H1 (cell line): ENCODE data around the gene MPDZ. TPM values are rescaled to one million over a fixed set of nuclear protein-coding genes. Genes with fewer than 3 reads are reported as not detected.

Experiments
- CTCF ChIA-PET: fragments of 300-600 bp; sonication (Branson Sonifier 250); formaldehyde crosslinking; loops from one replicate; lab custom pipeline; 2021; ENCODE audit not compliant: partially characterized antibody; lab: Charles Lee
- POLR2A ChIA-PET: fragments of 300-600 bp; sonication (Branson Sonifier 250); formaldehyde crosslinking; loops from one replicate; lab custom pipeline; 2021; ENCODE audit warnings: inconsistent platforms; ENCODE audit not compliant: partially characterized antibody; lab: Charles Lee
- DNase-seq, 2 experiments: peaks; one replicate each; pipeline versions ENCODE4 v3.0.0 to v3.0.0-alpha.2; 2010 to 2022; ENCODE audit warnings: low spot score in 2 of 2, low read depth in 1 of 2, mixed read lengths in 1 of 2
- FAIRE-seq: peaks from 2 replicates; lab custom pipeline; 2011; peaks lifted over from hg19 to GRCh38; lab: Jason Lieb, UNC
- H2AFZ ChIP-seq: 2 replicates; pipeline ENCODE4 v1.8.1; 2012; ENCODE audit warnings: low read length, inconsistent platforms
- H2AK5ac ChIP-seq: 2 replicates; pipeline ENCODE4 v1.6.1; 2013; ENCODE audit warnings: low read depth, low read length
- H2BK120ac ChIP-seq: replicated peaks from 2 replicates; pipeline ENCODE3; 2013; ENCODE audit warnings: low read depth, low read length, inconsistent platforms
- H2BK12ac ChIP-seq: 2 replicates; pipeline ENCODE4 v1.6.1; 2013; ENCODE audit warnings: low read depth, low read length
- H2BK15ac ChIP-seq: 2 replicates; pipeline ENCODE4 v1.6.1; 2013; ENCODE audit warnings: low read length
- H2BK20ac ChIP-seq: 2 replicates; pipeline ENCODE4 v1.6.1; 2013; ENCODE audit warnings: low read length
- H2BK5ac ChIP-seq: 2 replicates; pipeline ENCODE4 v1.6.1; 2013; ENCODE audit warnings: low read depth, low read length
- H3K14ac ChIP-seq: 2 replicates; pipeline ENCODE4 v1.6.1; 2013; ENCODE audit warnings: inconsistent platforms; ENCODE audit not compliant: insufficient read length
- H3K18ac ChIP-seq: 2 replicates; pipeline ENCODE4 v1.6.1; 2013; ENCODE audit warnings: low read length; ENCODE audit errors: extremely low read depth
- H3K23ac ChIP-seq: 2 replicates; pipeline ENCODE4 v1.6.1; 2013; ENCODE audit warnings: inconsistent platforms; ENCODE audit not compliant: insufficient read length
- H3K23me2 ChIP-seq: 2 replicates; pipeline ENCODE4 v1.6.1; 2013; ENCODE audit warnings: low read depth, low read length
- H3K27ac ChIP-seq: 2 replicates; pipeline ENCODE4 v1.6.1; 2011; ENCODE audit warnings: low read depth, low read length, inconsistent platforms
- H3K27me3 ChIP-seq, 4 experiments: replicated peaks in 1 of 4; 1 replicate in 1 of 4; 2 replicates in 3 of 4; pipeline versions ENCODE4 v1.6.1 to v1.8.1; 2011 to 2013; ENCODE audit warnings: low read length in 3 of 4, mild to moderate bottlenecking in 3 of 4, inconsistent platforms in 2 of 4, mixed read lengths in 2 of 4, moderate library complexity in 1 of 4; ENCODE audit not compliant: control insufficient read depth in 3 of 4, insufficient read depth in 3 of 4; ENCODE audit errors: extremely low read depth in 1 of 4
- H3K36me3 ChIP-seq, 4 experiments: 2 replicates each; pipeline versions ENCODE4 v1.6.1 to v1.8.1; 2011 to 2013; ENCODE audit warnings: mild to moderate bottlenecking in 4 of 4, low read length in 3 of 4, moderate library complexity in 2 of 4, control low read depth in 1 of 4, inconsistent platforms in 1 of 4; ENCODE audit not compliant: insufficient read depth in 4 of 4, control insufficient read depth in 2 of 4
- H3K4ac ChIP-seq: replicated peaks from 2 replicates; pipeline ENCODE3; 2013; ENCODE audit warnings: low read length, low read depth, mixed read lengths, inconsistent platforms; ENCODE audit not compliant: insufficient read length
- H3K4me1 ChIP-seq, 4 experiments: replicated peaks in 1 of 4; 1 replicate in 1 of 4; 2 replicates in 3 of 4; pipeline versions ENCODE4 v1.6.1 to v1.8.1; 2011 to 2013; ENCODE audit warnings: low read length in 3 of 4, inconsistent platforms in 2 of 4, mixed read lengths in 1 of 4; ENCODE audit not compliant: insufficient read depth in 4 of 4, control insufficient read depth in 3 of 4
- H3K4me2 ChIP-seq, 2 experiments: 2 replicates each; pipeline versions ENCODE4 v1.6.1 to v1.8.1; 2011 to 2013; ENCODE audit warnings: low read depth in 2 of 2, low read length in 2 of 2, control low read depth in 1 of 2, inconsistent platforms in 1 of 2, mild to moderate bottlenecking in 1 of 2; ENCODE audit not compliant: insufficient read depth in 1 of 2
- H3K4me3 ChIP-seq, 4 experiments: fragments of 200-600, 300-600 bp in 1 of 4; sonication (generic), shearing (Covaris generic), sonication (Bioruptor Twin) in 1 of 4; 2 replicates each; pipeline versions ENCODE4 v1.5.1 to v1.8.1; 2011 to 2016; ENCODE audit warnings: low read length in 4 of 4, low read depth in 3 of 4, control low read depth in 2 of 4, inconsistent platforms in 2 of 4, mild to moderate bottlenecking in 2 of 4, mixed read lengths in 1 of 4, moderate library complexity in 1 of 4; ENCODE audit not compliant: insufficient read depth in 2 of 4; ENCODE audit errors: extremely low read depth in 1 of 4
- H3K56ac ChIP-seq: replicated peaks from 2 replicates; pipeline ENCODE3; 2013; ENCODE audit warnings: low read depth, mild to moderate bottlenecking, mixed read lengths, low read length, inconsistent platforms; ENCODE audit not compliant: insufficient read length
- H3K79me1 ChIP-seq: 2 replicates; pipeline ENCODE4 v1.6.1; 2013; ENCODE audit warnings: low read depth, low read length, control low read depth
- H3K79me2 ChIP-seq, 2 experiments: 2 replicates each; pipeline versions ENCODE4 v1.6.1 to v1.8.1; 2012 to 2013; ENCODE audit warnings: low read length in 2 of 2, mild to moderate bottlenecking in 2 of 2, inconsistent platforms in 1 of 2; ENCODE audit not compliant: insufficient read depth in 2 of 2, control insufficient read depth in 1 of 2
- H3K9ac ChIP-seq, 4 experiments: replicated peaks in 1 of 4; 1 replicate in 1 of 4; 2 replicates in 3 of 4; pipeline versions ENCODE4 v1.6.1 to v1.8.1; 2011 to 2013; ENCODE audit warnings: low read depth in 3 of 4, low read length in 3 of 4, control low read depth in 2 of 4, mild to moderate bottlenecking in 2 of 4, moderate library complexity in 2 of 4, inconsistent platforms in 1 of 4; ENCODE audit errors: extremely low read depth in 1 of 4
- H3K9me3 ChIP-seq, 2 experiments: 2 replicates each; pipeline versions ENCODE4 v1.6.1 to v1.8.1; 2012 to 2013; ENCODE audit warnings: mild to moderate bottlenecking in 2 of 2, moderate library complexity in 2 of 2, control low read depth in 1 of 2, inconsistent platforms in 1 of 2, low read depth in 1 of 2, low read length in 1 of 2, mixed read lengths in 1 of 2; ENCODE audit not compliant: insufficient read depth in 2 of 2
- H4K20me1 ChIP-seq, 2 experiments: replicated peaks in 1 of 2; 2 replicates each; pipeline versions ENCODE3 to v1.8.1; 2011 to 2013; ENCODE audit warnings: inconsistent platforms in 2 of 2, low read length in 2 of 2, mild to moderate bottlenecking in 1 of 2; ENCODE audit not compliant: insufficient read depth in 2 of 2, control insufficient read depth in 1 of 2
- H4K5ac ChIP-seq: 2 replicates; pipeline ENCODE4 v1.6.1; 2013; ENCODE audit warnings: low read length, low read depth, mixed read lengths, inconsistent platforms; ENCODE audit not compliant: insufficient read length
- H4K8ac ChIP-seq: 2 replicates; pipeline ENCODE4 v1.8.0; 2013; ENCODE audit warnings: mild to moderate bottlenecking, moderate library complexity, low read length, inconsistent platforms; ENCODE audit not compliant: insufficient read depth; ENCODE audit errors: extremely low read depth
- H4K91ac ChIP-seq: replicated peaks from 2 replicates; pipeline ENCODE3; 2013; ENCODE audit warnings: low read length, mixed read lengths, inconsistent platforms; ENCODE audit not compliant: insufficient read length
- CHD7 ChIP-seq: fragments of 300-600 bp; sonication (generic); IDR thresholded peaks from 2 replicates; pipeline ENCODE4 v1.7.1; 2012; ENCODE audit warnings: low read length, moderate library complexity, mild to moderate bottlenecking, inconsistent platforms; ENCODE audit not compliant: insufficient replicate concordance
- WGBS, 2 experiments: shearing (Covaris generic) in 1 of 2; methylation state at CpG; one replicate each; pipeline versions ENCODE4 v1.1.6 to v1.1.7; 2013 to 2015; ENCODE audit warnings: low lambda C conversion rate in 2 of 2, mixed read lengths in 2 of 2, inconsistent platforms in 1 of 2, low coverage in 1 of 2, missing lambda C conversion rate in 1 of 2; ENCODE audit not compliant: insufficient replicate concordance in 2 of 2, insufficient coverage in 1 of 2, insufficient read length in 1 of 2; ENCODE audit errors: extremely low coverage in 1 of 2, missing lambda C conversion rate in 1 of 2; 5-methylcytosine and 5-hydroxymethylcytosine counted together
- polyA plus RNA-seq, 7 experiments: library from polyadenylated mRNA; depleted of rRNA in 3 of 7; stranded (reverse) in 5 of 7; unstranded in 2 of 7; fragments of >200 nt in 5 of 7; fragments of 200-250 nt in 2 of 7; gene quantifications; 1 replicate in 5 of 7; 2 replicates in 1 of 7; 4 replicates in 1 of 7; pipeline versions ENCODE4 v1.2.1 to v1.2.3, GENCODE V29; 2011 to 2013; ENCODE audit warnings: missing spikeins in 2 of 7, mixed read lengths in 2 of 7
- total RNA-seq: library from RNA; stranded (reverse); fragmentation: NEBNext Ultra II Directional; extraction: Animal tissue kit (Norgen Biotek cat#: 25700); gene quantifications from 2 replicates; pipeline ENCODE4 v1.2.1, GENCODE V29; 2021

MPDZ gene
- total and polyA plus RNA-seq, 2 of the 8 experiments (the other 6 are each of a cell fraction or from before 2014, with no cell fraction given) = 14.6 to 39.4 TPM

GRCh38 chr9:13186091-13186490 lies 93.4 kb downstream of the MPDZ start:
- no peak overlapping the region for H3K18ac ChIP-seq
- H2BK120ac ChIP-seq = no peak overlapping the region
- FAIRE-seq (no peak), DNase-seq (no peak)
- no peak overlapping the region for H2BK12ac ChIP-seq
- H2BK5ac ChIP-seq = no peak overlapping the region
- no peaks in the 10 kb centered on the region for H3K9me3 ChIP-seq
- no peaks in the 10 kb centered on the region for H3K27me3 ChIP-seq
- ChIA-PET POLR2A (no interaction called here), CTCF (no interaction called here)
- no peak overlapping the region for H3K14ac ChIP-seq
- H2AK5ac ChIP-seq = no peak overlapping the region
- H2AFZ ChIP-seq = no peak overlapping the region
- H3K9ac ChIP-seq = no peak overlapping the region
- no peak overlapping the region for H2BK20ac ChIP-seq
- no peaks in the 10 kb centered on the region for H3K79me1 ChIP-seq
- H3K36me3 ChIP-seq = peaks cover 0 to 36% (median 3%) of the 10 kb centered on the region in 4 experiments; a peak in 5 of 8 replicates
- no peak overlapping the region for H4K5ac ChIP-seq
- H3K4ac ChIP-seq = no peak overlapping the region
- no peak overlapping the region for H3K4me3 ChIP-seq
- 92 to 100% methylated on average over 1 of the region's 1 CpG for WGBS, 2 experiments
- no peak overlapping the region for H4K8ac ChIP-seq
- H3K27ac ChIP-seq = no peak overlapping the region
- H2BK15ac ChIP-seq = no peak overlapping the region
- H3K23me2 ChIP-seq = no peaks in the 10 kb centered on the region
- no peak overlapping the region for H3K4me2 ChIP-seq
- H4K91ac ChIP-seq = no peak overlapping the region
- no peaks in the 10 kb centered on the region for H4K20me1 ChIP-seq
- H3K56ac ChIP-seq = no peak overlapping the region
- H3K4me1 ChIP-seq = no peaks in the 10 kb centered on the region
- no peak overlapping the region for H3K23ac ChIP-seq
- no peaks in the 10 kb centered on the region for H3K79me2 ChIP-seq
- no peak for TF ChIP-seq CHD7
